Rectal smooth muscle tissue (tissue), 1 donor: ENCODE data around the gene PLIN5.

Experiments
- H3K27ac ChIP-seq: one replicate; pipeline ENCODE4 v1.7.0; 2013; ENCODE audit warnings: low read depth, low read length, inconsistent platforms
- H3K27me3 ChIP-seq: one replicate; pipeline ENCODE4 v1.7.0; 2013; ENCODE audit warnings: low read length; ENCODE audit not compliant: control insufficient read depth, insufficient read depth
- H3K36me3 ChIP-seq: one replicate; pipeline ENCODE4 v1.7.0; 2013; ENCODE audit warnings: low read length; ENCODE audit not compliant: control insufficient read depth, insufficient read depth
- H3K4me1 ChIP-seq: one replicate; pipeline ENCODE4 v1.7.0; 2013; ENCODE audit warnings: low read length; ENCODE audit not compliant: control insufficient read depth, insufficient read depth
- H3K4me3 ChIP-seq: one replicate; pipeline ENCODE4 v1.7.0; 2013; ENCODE audit warnings: low read length
- H3K9ac ChIP-seq: one replicate; pipeline ENCODE4 v1.7.0; 2013; ENCODE audit warnings: low read length

PLIN5 gene, protein sequence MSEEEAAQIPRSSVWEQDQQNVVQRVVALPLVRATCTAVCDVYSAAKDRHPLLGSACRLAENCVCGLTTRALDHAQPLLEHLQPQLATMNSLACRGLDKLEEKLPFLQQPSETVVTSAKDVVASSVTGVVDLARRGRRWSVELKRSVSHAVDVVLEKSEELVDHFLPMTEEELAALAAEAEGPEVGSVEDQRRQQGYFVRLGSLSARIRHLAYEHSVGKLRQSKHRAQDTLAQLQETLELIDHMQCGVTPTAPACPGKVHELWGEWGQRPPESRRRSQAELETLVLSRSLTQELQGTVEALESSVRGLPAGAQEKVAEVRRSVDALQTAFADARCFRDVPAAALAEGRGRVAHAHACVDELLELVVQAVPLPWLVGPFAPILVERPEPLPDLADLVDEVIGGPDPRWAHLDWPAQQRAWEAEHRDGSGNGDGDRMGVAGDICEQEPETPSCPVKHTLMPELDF

DNA sequence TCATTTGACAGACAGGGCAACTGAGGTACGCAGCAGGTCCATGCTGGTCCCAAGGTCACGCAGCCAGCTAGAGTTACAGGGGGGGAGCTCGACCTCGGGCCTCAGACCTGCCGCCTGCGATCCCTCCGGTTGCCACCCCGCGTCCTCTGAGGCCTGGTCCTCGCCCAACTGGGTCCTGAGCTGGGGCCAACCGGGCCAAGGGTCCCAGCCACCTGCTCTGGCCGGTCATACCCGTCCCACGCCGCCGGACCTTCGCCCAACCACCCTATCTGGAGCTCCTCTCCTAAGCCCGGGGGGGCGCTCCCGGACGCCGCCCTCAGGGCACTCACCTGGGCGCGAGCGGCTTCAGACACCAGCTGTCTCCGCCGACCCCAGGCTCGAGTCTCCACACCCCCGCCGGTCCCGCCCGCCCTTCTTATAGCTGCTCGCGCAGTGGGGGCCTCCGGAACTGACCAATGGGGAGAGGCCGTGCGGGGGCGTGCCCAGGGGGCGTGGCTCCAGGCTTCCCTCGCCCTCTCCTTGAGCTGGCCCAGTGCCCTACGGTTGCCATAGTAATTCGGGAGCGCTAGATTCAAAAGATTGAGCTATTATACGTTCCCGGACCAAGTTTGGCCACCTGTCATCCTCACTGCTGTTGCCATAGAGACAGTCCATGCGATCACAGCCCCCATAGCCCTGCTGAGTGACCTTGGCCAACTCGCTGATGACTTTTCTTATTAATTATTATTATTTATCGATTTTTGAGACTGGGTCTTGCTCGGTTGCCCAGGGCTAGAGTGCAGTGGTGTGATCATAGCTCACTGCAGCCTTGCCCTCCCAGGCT, at the start of gene PLIN5:
Gene PLIN5 (minus strand): TSS at position 389 of the 823 bp plus-strand sequence. CDS start 1,150 bp downstream, outside the sequence.
- Histone ChIP-seq H3K27me3 (peaks cover 4% of the 10 kb centered on the region), H3K27ac (no peak within 1 kb of the TSS), H3K9ac (no peak within 1 kb of the TSS), H3K4me3 (peak within 1 kb of the TSS; percentile 1), H3K36me3 (no peaks in the 10 kb centered on the region), H3K4me1 (no peaks in the 10 kb centered on the region)

GRCh38 chr19:4583961-4584669, 49.1 kb upstream of the PLIN5 start:
- Histone ChIP-seq H3K4me3 (peak overlapping the region; percentile 32), H3K9ac (no peak overlapping the region), H3K27me3 (peaks cover 39% of the 10 kb centered on the region)

GRCh38 chr19:4582980-4583842, 48.2 kb upstream of the PLIN5 start:
- Histone ChIP-seq H3K4me3 (no peak overlapping the region), H3K27me3 (peaks cover 47% of the 10 kb centered on the region), H3K36me3 (no peaks in the 10 kb centered on the region), H3K27ac (no peak overlapping the region), H3K4me1 (no peaks in the 10 kb centered on the region), H3K9ac (no peak overlapping the region)

More at GRCh38 chr19:4583961-4584669, 49.1 kb upstream of the PLIN5 start:
- H3K27ac ChIP-seq: no peak overlapping the region
- H3K4me1 ChIP-seq: no peaks in the 10 kb centered on the region
- no peaks in the 10 kb centered on the region for H3K36me3 ChIP-seq

DNA sequence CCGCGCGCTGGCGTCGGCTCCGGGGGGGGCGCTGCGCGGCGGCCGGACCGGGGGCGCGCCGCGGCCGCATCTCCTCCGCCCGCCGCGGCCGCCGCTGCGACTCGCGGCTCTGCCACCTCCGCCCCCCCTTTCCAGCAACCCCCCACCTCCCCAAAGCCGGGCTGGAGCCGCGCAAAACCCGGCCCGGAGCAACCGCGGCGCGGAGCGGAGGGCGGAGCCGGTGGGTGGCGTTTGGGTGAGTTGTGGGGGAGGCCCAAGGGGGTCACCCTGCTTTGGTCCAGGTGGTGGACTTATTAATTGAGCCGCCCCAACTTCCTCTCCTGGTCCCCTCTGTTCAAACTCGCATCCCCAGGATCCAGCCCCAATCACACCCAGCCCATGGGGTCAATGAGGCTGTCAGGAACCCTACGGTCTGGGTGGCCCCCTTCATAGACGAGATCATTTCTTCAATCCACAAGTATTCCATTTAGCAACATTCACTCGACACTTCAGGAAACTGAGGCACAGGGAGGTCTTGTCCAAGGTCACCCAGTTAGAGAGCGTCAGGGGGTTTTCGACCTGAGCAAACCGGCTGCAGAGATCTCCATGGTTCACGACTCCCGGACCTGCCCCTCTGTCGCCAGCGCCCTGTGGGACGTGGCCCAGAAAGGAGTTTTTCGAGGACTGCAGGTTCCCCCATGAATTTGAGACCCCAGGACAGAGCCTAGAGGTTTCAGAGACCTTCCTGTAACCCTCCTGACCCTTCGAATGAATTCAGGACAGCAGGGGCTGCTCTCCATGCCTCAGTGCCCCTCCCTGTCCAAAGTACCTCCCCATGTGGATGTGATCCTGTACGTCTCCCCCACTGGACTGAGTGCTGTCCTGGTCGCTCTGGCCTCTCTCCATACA, 46.9 kb upstream of the PLIN5 start:
- no peak overlapping the region for H3K27ac ChIP-seq
- H3K4me1 ChIP-seq: no peaks in the 10 kb centered on the region
- H3K9ac ChIP-seq: no peak overlapping the region
- no peaks in the 10 kb centered on the region for H3K36me3 ChIP-seq
- H3K4me3 ChIP-seq: no peak overlapping the region
- peaks cover 49% of the 10 kb centered on the region for H3K27me3 ChIP-seq

GRCh38 chr19:4580961-4581665, 46.1 kb upstream of the PLIN5 start:
- Histone ChIP-seq H3K27ac (no peak overlapping the region), H3K9ac (no peak overlapping the region), H3K36me3 (no peaks in the 10 kb centered on the region), H3K4me1 (no peaks in the 10 kb centered on the region), H3K27me3 (peaks cover 46% of the 10 kb centered on the region), H3K4me3 (no peak overlapping the region)

- Histone ChIP-seq H3K4me3 (no peak overlapping the region), H3K27ac (no peak overlapping the region), H3K4me1 (no peaks in the 10 kb centered on the region), H3K36me3 (no peaks in the 10 kb centered on the region), H3K9ac (no peak overlapping the region), H3K27me3 (peaks cover 47% of the 10 kb centered on the region)
Measured at GRCh38 chr19:4580021-4580901, 45.2 kb upstream of the PLIN5 start.

GRCh38 chr19:4579389-4579788, 44.4 kb upstream of the PLIN5 start:
- no peaks in the 10 kb centered on the region for H3K4me1 ChIP-seq
- H3K4me3 ChIP-seq: no peak overlapping the region
- peaks cover 40% of the 10 kb centered on the region for H3K27me3 ChIP-seq
- H3K27ac ChIP-seq: no peak overlapping the region
- no peaks in the 10 kb centered on the region for H3K36me3 ChIP-seq
- no peak overlapping the region for H3K9ac ChIP-seq

DNA sequence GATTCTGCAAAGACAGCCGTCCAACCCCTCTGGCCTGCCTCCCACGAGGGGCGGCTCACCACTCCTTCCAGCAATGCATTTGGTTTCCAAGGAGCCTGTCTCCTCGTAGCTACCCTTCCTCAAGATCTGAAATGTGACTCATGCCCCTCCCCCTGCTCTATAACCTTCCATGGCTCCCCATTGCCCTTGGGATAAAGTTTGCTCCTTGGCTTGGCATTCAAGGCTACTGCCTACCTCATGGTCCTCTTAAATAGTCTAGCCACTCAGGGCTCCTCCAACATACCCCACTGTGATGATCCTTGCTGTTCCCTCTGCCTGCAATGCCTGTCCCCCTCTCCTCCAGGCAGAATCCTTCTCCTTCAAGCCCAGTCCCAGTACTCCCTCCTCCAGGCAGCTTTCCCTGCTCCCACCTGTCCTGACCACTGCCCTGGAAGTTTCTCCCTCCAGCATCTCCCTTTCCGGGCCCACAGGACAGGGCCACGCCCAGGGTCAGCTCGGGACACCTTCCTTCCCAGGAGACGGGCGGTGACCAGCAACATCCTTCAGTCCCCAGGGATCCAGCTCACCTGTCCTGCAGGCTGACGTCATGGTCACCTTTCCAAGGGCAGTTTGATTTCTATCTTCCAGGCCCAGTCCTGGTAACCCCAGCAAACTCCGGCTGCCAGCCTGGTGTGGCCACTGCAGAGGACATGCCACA, 43.7 kb upstream of the PLIN5 start:
- Histone ChIP-seq H3K27ac (no peak overlapping the region), H3K4me3 (no peak overlapping the region), H3K4me1 (no peaks in the 10 kb centered on the region), H3K9ac (no peak overlapping the region), H3K36me3 (no peaks in the 10 kb centered on the region), H3K27me3 (peaks cover 35% of the 10 kb centered on the region)

- no peaks in the 10 kb centered on the region for H3K36me3 ChIP-seq
- H3K27ac ChIP-seq: no peak overlapping the region
- H3K4me1 ChIP-seq: no peaks in the 10 kb centered on the region
- H3K27me3 ChIP-seq: peaks cover 28% of the 10 kb centered on the region
- no peak overlapping the region for H3K4me3 ChIP-seq
- H3K9ac ChIP-seq: no peak overlapping the region
Measured at GRCh38 chr19:4577020-4577782, 42.2 kb upstream of the PLIN5 start.
